H9 (cell line): ENCODE results near the gene ZNF750. TPM values are rescaled to one million over a fixed set of nuclear protein-coding genes. Genes with fewer than 3 reads are reported as not detected.

Source experiments
- DNase-seq: peaks from one replicate; pipeline ENCODE4 v3.0.0-alpha.2; 2017
- H2AFZ ChIP-seq: one replicate; pipeline ENCODE4 v1.6.1; 2013; ENCODE audit warnings: mild to moderate bottlenecking, low read length, control low read depth, moderate library complexity
- H2AK5ac ChIP-seq: 2 replicates; pipeline ENCODE4 v1.6.1; 2013; ENCODE audit warnings: low read length, control low read depth, mixed read lengths; ENCODE audit not compliant: insufficient read length
- H2BK120ac ChIP-seq: one replicate; pipeline ENCODE4 v1.6.1; 2013; ENCODE audit warnings: low read depth, mild to moderate bottlenecking, low read length, control low read depth, inconsistent platforms; ENCODE audit not compliant: poor library complexity, severe bottlenecking
- H2BK12ac ChIP-seq: 2 replicates; pipeline ENCODE4 v1.6.1; 2013; ENCODE audit warnings: low read length, control low read depth, mixed read lengths, low read depth; ENCODE audit not compliant: insufficient read length
- H2BK15ac ChIP-seq: 2 replicates; pipeline ENCODE4 v1.6.1; 2013; ENCODE audit warnings: low read depth, low read length, control low read depth
- H2BK20ac ChIP-seq: one replicate; pipeline ENCODE4 v1.6.1; 2013; ENCODE audit warnings: low read depth, mild to moderate bottlenecking, low read length, control low read depth, inconsistent platforms; ENCODE audit not compliant: poor library complexity, severe bottlenecking
- H2BK5ac ChIP-seq: 2 replicates; pipeline ENCODE4 v1.6.1; 2013; ENCODE audit warnings: low read length, control low read depth, mixed read lengths; ENCODE audit not compliant: insufficient read length
- H3K14ac ChIP-seq: 2 replicates; pipeline ENCODE4 v1.6.1; 2013; ENCODE audit warnings: low read length, control low read depth; ENCODE audit not compliant: insufficient read depth
- H3K18ac ChIP-seq: 2 replicates; pipeline ENCODE4 v1.6.1; 2013; ENCODE audit warnings: low read depth, mild to moderate bottlenecking, mixed read lengths, low read length, control low read depth; ENCODE audit not compliant: insufficient read length
- H3K23ac ChIP-seq: 2 replicates; pipeline ENCODE4 v1.6.1; 2013; ENCODE audit warnings: low read length, control low read depth, mixed read lengths, low read depth; ENCODE audit not compliant: insufficient read length
- H3K23me2 ChIP-seq: 2 replicates; pipeline ENCODE4 v1.6.1; 2013; ENCODE audit warnings: low read depth, mild to moderate bottlenecking, mixed read lengths, low read length, control low read depth; ENCODE audit not compliant: insufficient read length, poor library complexity, severe bottlenecking
- H3K27ac ChIP-seq: 2 replicates; pipeline ENCODE4 v1.5.1; 2013; ENCODE audit warnings: low read length, control low read depth, mixed read lengths, low read depth; ENCODE audit not compliant: insufficient read length
- H3K27me3 ChIP-seq: 2 replicates; pipeline ENCODE4 v1.6.1; 2013; ENCODE audit warnings: low read length, control low read depth, inconsistent platforms; ENCODE audit not compliant: insufficient read depth
- H3K4ac ChIP-seq: 2 replicates; pipeline ENCODE4 v1.6.1; 2013; ENCODE audit warnings: low read depth, mild to moderate bottlenecking, control low read depth, inconsistent platforms, low read length, moderate library complexity
- H3K4me1 ChIP-seq: 2 replicates; pipeline ENCODE4 v1.6.1; 2013; ENCODE audit warnings: low read length, control low read depth, inconsistent platforms; ENCODE audit not compliant: insufficient read depth
- H3K4me2 ChIP-seq: 2 replicates; pipeline ENCODE4 v1.6.1; 2013; ENCODE audit warnings: low read length, control low read depth, mixed read lengths; ENCODE audit not compliant: insufficient read length, insufficient read depth
- H3K56ac ChIP-seq: 2 replicates; pipeline ENCODE4 v1.6.1; 2013; ENCODE audit warnings: low read depth, mild to moderate bottlenecking, mixed read lengths, low read length, control low read depth; ENCODE audit not compliant: insufficient read length
- H3K79me1 ChIP-seq: 2 replicates; pipeline ENCODE4 v1.6.1; 2013; ENCODE audit warnings: low read depth, mild to moderate bottlenecking, moderate library complexity, low read length, control low read depth, inconsistent platforms; ENCODE audit not compliant: insufficient read depth, poor library complexity, severe bottlenecking
- H3K79me2 ChIP-seq: 2 replicates; pipeline ENCODE4 v1.6.1; 2013; ENCODE audit warnings: low read length, control low read depth, inconsistent platforms; ENCODE audit not compliant: insufficient read depth
- H3K9ac ChIP-seq: 2 replicates; pipeline ENCODE4 v1.6.1; 2013; ENCODE audit warnings: low read length, control low read depth, mixed read lengths; ENCODE audit not compliant: insufficient read length; ENCODE audit errors: extremely low read depth
- H3K9me3 ChIP-seq: one replicate; pipeline ENCODE4 v1.6.1; 2013; ENCODE audit warnings: low read depth, low read length, inconsistent platforms; ENCODE audit not compliant: control insufficient read depth
- H3T11ph ChIP-seq: one replicate; pipeline ENCODE4 v1.6.1; 2013; ENCODE audit warnings: mild to moderate bottlenecking, low read length, control low read depth, inconsistent platforms
- H4K20me1 ChIP-seq: one replicate; pipeline ENCODE4 v1.6.1; 2013; ENCODE audit not compliant: control insufficient read depth, insufficient read length, insufficient read depth
- H4K5ac ChIP-seq: 2 replicates; pipeline ENCODE4 v1.6.1; 2013; ENCODE audit warnings: low read depth, mild to moderate bottlenecking, mixed read lengths, low read length, control low read depth; ENCODE audit not compliant: insufficient read length
- H4K8ac ChIP-seq: replicated peaks from 2 replicates; pipeline ENCODE4 v1.6.1; 2013; ENCODE audit warnings: low read length, control low read depth, mixed read lengths, low read depth; ENCODE audit not compliant: insufficient read length
- H4K91ac ChIP-seq: 2 replicates; pipeline ENCODE4 v1.6.1; 2013; ENCODE audit warnings: low read depth, mild to moderate bottlenecking, moderate library complexity, mixed read lengths, low read length, control low read depth; ENCODE audit not compliant: insufficient read length
- H3K27ac Mint-ChIP-seq, 3 experiments: 2 replicates in 2 of 3; 3 replicates in 1 of 3; pipeline ENCODE4 v1.8.0; 2020 to 2021; ENCODE audit warnings: mixed read lengths in 3 of 3, mild to moderate bottlenecking in 1 of 3, moderate library complexity in 1 of 3
- H3K27me3 Mint-ChIP-seq: 2 replicates; pipeline ENCODE4 v1.8.0; 2021; ENCODE audit warnings: low read depth, mild to moderate bottlenecking, moderate library complexity, mixed read lengths
- H3K36me3 Mint-ChIP-seq, 3 experiments: 2 replicates in 2 of 3; 3 replicates in 1 of 3; pipeline ENCODE4 v1.8.0; 2020 to 2021; ENCODE audit warnings: low read depth in 3 of 3, mixed read lengths in 3 of 3; ENCODE audit not compliant: insufficient read depth in 1 of 3
- H3K4me1 Mint-ChIP-seq, 2 experiments: 2 replicates each; pipeline ENCODE4 v1.8.0; 2020; ENCODE audit warnings: mixed read lengths in 2 of 2
- H3K4me3 Mint-ChIP-seq, 2 experiments: 2 replicates in 1 of 2; 3 replicates in 1 of 2; pipeline ENCODE4 v1.8.0; 2020 to 2021; ENCODE audit warnings: mild to moderate bottlenecking in 2 of 2, mixed read lengths in 2 of 2, moderate library complexity in 1 of 2
- H3K9me3 Mint-ChIP-seq, 2 experiments: 2 replicates in 1 of 2; 3 replicates in 1 of 2; pipeline ENCODE4 v1.8.0; 2020; ENCODE audit warnings: mild to moderate bottlenecking in 2 of 2, mixed read lengths in 2 of 2, moderate library complexity in 1 of 2
- CTCF ChIP-seq: fragments of 200-600 bp; sonication (generic); conservative IDR thresholded peaks from 3 replicates; pipeline ENCODE4 v1.8.0; 2021; ENCODE audit warnings: antibody characterized with exemption, mild to moderate bottlenecking
- WGBS: extraction: QIAGEN DNeasy Blood & Tissue Kit; methylation state at CpG from one replicate; pipeline ENCODE4 v1.1.7; 2013; ENCODE audit warnings: missing lambda C conversion rate, low lambda C conversion rate, mixed read lengths; ENCODE audit not compliant: insufficient read length; ENCODE audit errors: extremely low coverage; 5-methylcytosine and 5-hydroxymethylcytosine counted together
- total RNA-seq: library from RNA; stranded (reverse); gene quantifications from 2 replicates; pipeline ENCODE4 v1.2.1, GENCODE V29; 2021

The ZNF750 gene
- total RNA-seq, 1 experiment from 2014 or later, result not detected

DNA sequence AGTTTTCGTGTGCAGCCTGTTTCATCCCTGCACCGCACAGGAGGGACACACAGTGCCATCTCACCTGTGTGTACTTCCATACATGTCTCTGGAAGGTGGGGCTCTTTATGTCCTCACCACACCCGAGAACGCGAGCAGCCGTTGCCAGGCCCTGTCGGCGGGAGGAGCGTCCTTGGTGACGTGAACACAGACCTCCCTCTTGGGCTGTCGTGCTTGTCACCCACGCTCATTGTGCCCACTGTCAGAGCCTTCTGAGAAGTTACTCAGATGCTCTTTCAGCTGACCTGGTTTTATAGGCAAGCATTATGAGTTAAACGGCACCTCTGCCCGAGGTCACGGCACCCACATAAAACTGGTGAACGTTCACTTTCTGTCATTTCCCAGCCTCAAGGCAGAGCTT is 40.2 kb downstream of the ZNF750 start:
- Histone ChIP-seq H4K8ac (no peak overlapping the region), H2BK12ac (no peak overlapping the region), H3T11ph (no peak overlapping the region), H3K4me2 (no peak overlapping the region), H2AK5ac (no peak overlapping the region), H3K4ac (no peak overlapping the region), H3K4me1 (no peaks in the 10 kb centered on the region), H2BK120ac (no peak overlapping the region), H4K20me1 (no peaks in the 10 kb centered on the region), H3K14ac (no peak overlapping the region), H3K23me2 (no peaks in the 10 kb centered on the region), H3K27me3 (no peaks in the 10 kb centered on the region), H3K23ac (no peak overlapping the region), H4K5ac (no peak overlapping the region), H3K56ac (no peak overlapping the region), H3K18ac (no peak overlapping the region), H3K79me2 (peaks cover 4% of the 10 kb centered on the region; the same call in 1 of the 2 replicates), H4K91ac (no peak overlapping the region), H2BK5ac (no peak overlapping the region), H2AFZ (no peak overlapping the region), H3K79me1 (peaks cover 2% of the 10 kb centered on the region), H3K9me3 (peaks cover 14% of the 10 kb centered on the region), H2BK15ac (no peak overlapping the region), H3K9ac (no peak overlapping the region), H2BK20ac (no peak overlapping the region), H3K27ac (no peak overlapping the region)
- TF ChIP-seq CTCF, result no peak
- no peak for DNase-seq
- WGBS, result no CpG with 5 or more reads among the region's 16 CpGs
- Mint-ChIP-seq H3K36me3 (peaks cover 45 to 67% (median 66%) of the 10 kb centered on the region in 3 experiments), H3K27ac (no peak overlapping the region), H3K9me3 (peaks cover 26 to 27% of the 10 kb centered on the region in 2 experiments), H3K27me3 (no peaks in the 10 kb centered on the region), H3K4me3 (no peak overlapping the region), H3K4me1 (peaks cover 8 to 13% of the 10 kb centered on the region in 2 experiments)
